ENCODE measurements around the gene TK2.
A peak's percentile ranks its signal among the peaks of the same experiment; 100 is the strongest.

TK2 gene

GRCh38 chr16:66480265-66481080, 69.4 kb downstream of the TK2 start:
- Histone ChIP-seq H3K27ac (no peak overlapping the region), H3K4me1 (peaks cover 0 to 10% (median 5%) of the 10 kb centered on the region in 4 donors), H3K27me3 (peaks cover 0 to 10% of the 10 kb centered on the region in 2 donors), H3K36me3 (no peaks in the 10 kb centered on the region), H3K4me3 (no peak overlapping the region), H3K9me3 (no peaks in the 10 kb centered on the region)
- no peak for TF ChIP-seq CTCF (IDR thresholded peaks at IDR 0.05)
- DNase-seq: peak in 1 of 2 donors; percentile 62
- intact Hi-C loops (cut with DNase I; ENCODE audit: low total_unique reads): no loop called here

GRCh38 chr16:66479661-66480264, 70.2 kb downstream of the TK2 start:
- intact Hi-C loops (cut with DNase I; ENCODE audit: low total_unique reads): loop anchor here (5.0 to 10.0 kb wide), 2 partner anchors 73 to 125 kb away; partner anchors contain the start of genes CKLF, CMTM3 and TK2
- H3K4me3 ChIP-seq: no peak overlapping the region
- peak in 1 of 2 donors; percentile 51 for DNase-seq
- peaks cover 0 to 10% (median 5%) of the 10 kb centered on the region in 4 donors for H3K4me1 ChIP-seq
- H3K9me3 ChIP-seq: no peaks in the 10 kb centered on the region
- H3K27ac ChIP-seq: no peak overlapping the region
- peaks cover 0 to 10% of the 10 kb centered on the region in 2 donors for H3K27me3 ChIP-seq
- H3K36me3 ChIP-seq: no peaks in the 10 kb centered on the region
- no peak for TF ChIP-seq CTCF (IDR thresholded peaks at IDR 0.05)

GRCh38 chr16:66478733-66479511, 71.0 kb downstream of the TK2 start:
- DNase-seq: peak; percentile 78 to 85
- Histone ChIP-seq H3K36me3 (no peaks in the 10 kb centered on the region), H3K9me3 (no peaks in the 10 kb centered on the region), H3K27me3 (peaks cover 0 to 10% of the 10 kb centered on the region in 2 donors), H3K27ac (no peak overlapping the region), H3K4me3 (no peak overlapping the region), H3K4me1 (peaks cover 0 to 10% (median 5%) of the 10 kb centered on the region in 4 donors)
- peak; percentile 80 to 87 for TF ChIP-seq CTCF (IDR thresholded peaks at IDR 0.05)
- intact Hi-C loops (cut with DNase I; ENCODE audit: low total_unique reads): loop anchor here (5.0 to 10.0 kb wide), 2 partner anchors 73 to 126 kb away; partner anchors contain the start of genes CKLF, CMTM3 and TK2

GRCh38 chr16:66477028-66477515, 72.8 kb downstream of the TK2 start:
- Histone ChIP-seq H3K4me3 (no peak overlapping the region), H3K27ac (no peak overlapping the region), H3K9me3 (no peaks in the 10 kb centered on the region), H3K27me3 (peaks cover 0 to 10% of the 10 kb centered on the region in 2 donors), H3K36me3 (peaks cover 0 to 3% (median 0%) of the 10 kb centered on the region in 3 donors), H3K4me1 (peaks cover 0 to 10% (median 2%) of the 10 kb centered on the region in 4 donors)
- no peak for TF ChIP-seq CTCF (IDR thresholded peaks at IDR 0.05)
- DNase-seq: no peak
- intact Hi-C loops (cut with DNase I; ENCODE audit: low total_unique reads): loop anchor here (5.0 to 10.0 kb wide), 2 partner anchors 75 to 128 kb away; partner anchors contain the start of genes CKLF, CMTM3 and TK2
